Right lobe of liver (tissue), 6 donors: ENCODE results near the gene SOCS7. TPM values are rescaled to one million over a fixed set of nuclear protein-coding genes. Genes with fewer than 3 reads are reported as not detected.

ENCODE experiments used
- ATAC-seq, 4 donors: fragments of 200-7000 bp; cut with Tn5 transposase; one replicate each; pipeline ENCODE4 v1.9.1; 2020; ENCODE audit warnings: mild to moderate bottlenecking in 4 of 4, moderate library complexity in 4 of 4
- DNase-seq, 3 donors: peaks; one replicate each; pipeline ENCODE4 v3.0.0-alpha.2; 2020
- H3K27ac ChIP-seq, 3 donors: fragments of 200-600 bp; one replicate each; pipeline ENCODE4 v1.8.0; 2022
- H3K27me3 ChIP-seq, 2 donors: fragments of 200-600 bp; one replicate each; pipeline ENCODE4 v1.8.0; 2022
- H3K36me3 ChIP-seq, 4 donors: fragments of 200-600 bp; sonication (generic) in 1 of 4; one replicate each; pipeline versions ENCODE4 v1.5.1 to v1.8.0; 2017 to 2022; ENCODE audit warnings: control low read depth in 1 of 4
- H3K4me1 ChIP-seq, 4 donors: fragments of 200-600 bp; sonication (generic) in 1 of 4; one replicate each; pipeline versions ENCODE4 v1.5.1 to v1.8.0; 2017 to 2022; ENCODE audit warnings: control low read depth in 1 of 4
- H3K4me3 ChIP-seq, 3 donors: fragments of 200-600 bp; one replicate each; pipeline ENCODE4 v1.8.0; 2022
- H3K9me3 ChIP-seq, 4 donors: fragments of 200-600 bp; sonication (generic) in 1 of 4; one replicate each; pipeline versions ENCODE4 v1.5.1 to v1.8.0; 2017 to 2022; ENCODE audit warnings: control low read depth in 1 of 4
- CTCF ChIP-seq, 4 donors: fragments of 200-600 bp in 3 of 4; fragments of 450-650 bp in 1 of 4; IDR thresholded peaks; one replicate each; pipeline versions ENCODE4 v1.5.1 to v1.8.0; 2016 to 2022; ENCODE audit warnings: antibody characterized with exemption in 4 of 4, mild to moderate bottlenecking in 2 of 4
- POLR2A ChIP-seq: fragments of 450-650 bp; IDR thresholded peaks from one replicate; pipeline ENCODE4 v1.6.1; 2017; ENCODE audit warnings: antibody characterized with exemption, mild to moderate bottlenecking
- WGBS: methylation state at CpG from one replicate; pipeline ENCODE4 v1.1.6; 2018; ENCODE audit warnings: low coverage, low lambda C conversion rate; ENCODE audit not compliant: insufficient coverage; ENCODE audit errors: missing lambda C conversion rate; 5-methylcytosine and 5-hydroxymethylcytosine counted together
- intact Hi-C, 2 donors: fragments of 100-400 bp; cut with DNase I; formaldehyde crosslinking; loops; one replicate each; pipeline versions ENCODE4 v1.11.2 to v1.14.1; 2022
- total RNA-seq, 6 experiments: library from RNA; depleted of rRNA in 2 of 6; stranded (reverse); fragments of >200 nt in 2 of 6; fragmentation: NEBNext Ultra II Directional in 3 of 6; extraction: Animal tissue kit (Norgen Biotek cat#: 25700) in 3 of 6; gene quantifications; one replicate each; pipeline versions ENCODE4 v1.1.0 to v1.2.4, GENCODE V29; 2016 to 2023
- donor health status: DM: no; HTN: yes; CAD: no.
- donor health status: DM: no; HTN: no; CAD: no.
- donor health status: DM: no; HTN: no; CAD: no.
- donor health status: DM: no; HTN: yes; CAD: no.
- donor health status: DM: no; HTN: yes; CAD: no.

The SOCS7 gene
- total RNA-seq, 6 experiments from 2014 or later = 2.2 to 6.0 (median 4.3) TPM

- no peaks in the 10 kb centered on the region for H3K27me3 ChIP-seq
- no peak overlapping the region for H3K4me3 ChIP-seq
- H3K9me3 ChIP-seq = no peaks in the 10 kb centered on the region
- no peak for TF ChIP-seq POLR2A
- no peak for TF ChIP-seq CTCF (IDR thresholded peaks at IDR 0.05)
- intact Hi-C loops = no loop called here
- peaks cover 0 to 15% (median 5%) of the 10 kb centered on the region in 4 donors for H3K36me3 ChIP-seq
- no peak overlapping the region for H3K27ac ChIP-seq
- ATAC-seq = peak; percentile 65 to 82 (median 74)
- H3K4me1 ChIP-seq = no peaks in the 10 kb centered on the region
- peak in 2 of 3 donors; percentile 35 to 48 for DNase-seq
- 78% methylated on average over 6 of the region's 8 CpGs for WGBS
Measured at GRCh38 chr17:38326996-38327792, 24.4 kb upstream of the SOCS7 start.

- no peaks in the 10 kb centered on the region for H3K4me1 ChIP-seq
- peaks cover 0 to 10% (median 1%) of the 10 kb centered on the region in 4 donors for H3K36me3 ChIP-seq
- no peak overlapping the region for H3K27ac ChIP-seq
- TF ChIP-seq CTCF (IDR thresholded peaks at IDR 0.05) (no peak), POLR2A (no peak)
- DNase-seq (peak in 1 of 3 donors; percentile 27), ATAC-seq (no peak)
- WGBS = no CpG with 5 or more reads among the region's 1 CpG
- intact Hi-C loops = no loop called here
- no peaks in the 10 kb centered on the region for H3K27me3 ChIP-seq
- no peak overlapping the region for H3K4me3 ChIP-seq
- no peaks in the 10 kb centered on the region for H3K9me3 ChIP-seq
Measured at GRCh38 chr17:38327936-38328335, 23.7 kb upstream of the SOCS7 start.

- Histone ChIP-seq H3K36me3 (peaks cover 0 to 3% (median 0%) of the 10 kb centered on the region in 4 donors), H3K9me3 (no peaks in the 10 kb centered on the region), H3K27ac (no peak overlapping the region), H3K4me1 (no peaks in the 10 kb centered on the region), H3K27me3 (no peaks in the 10 kb centered on the region), H3K4me3 (no peak overlapping the region)
- peak in 1 of 3 donors; percentile 19 for DNase-seq
- ATAC-seq = no peak
- WGBS = 72% methylated on average over 7 of the region's 7 CpGs
- TF ChIP-seq POLR2A (no peak), CTCF (IDR thresholded peaks at IDR 0.05) (no peak)
- intact Hi-C loops = no loop called here
Measured at GRCh38 chr17:38328620-38329019, 23.0 kb upstream of the SOCS7 start.

GRCh38 chr17:38329284-38329683, 22.4 kb upstream of the SOCS7 start:
- no peak overlapping the region for H3K27ac ChIP-seq
- H3K4me3 ChIP-seq = no peak overlapping the region
- intact Hi-C loops = no loop called here
- H3K4me1 ChIP-seq = no peaks in the 10 kb centered on the region
- TF ChIP-seq POLR2A = no peak
- no peak for TF ChIP-seq CTCF (IDR thresholded peaks at IDR 0.05)
- no peaks in the 10 kb centered on the region for H3K9me3 ChIP-seq
- WGBS = 73% methylated on average over 6 of the region's 7 CpGs
- no peaks in the 10 kb centered on the region for H3K27me3 ChIP-seq
- H3K36me3 ChIP-seq = no peaks in the 10 kb centered on the region
- no peak for ATAC-seq
- peak in 1 of 3 donors; percentile 35 for DNase-seq
